Measurements from ENCODE around the gene DNAJB2.

GRCh38 chr2:219251656-219252055 lies 27.5 kb upstream of the DNAJB2 start:
- TF ChIP-seq, protein P1, sequence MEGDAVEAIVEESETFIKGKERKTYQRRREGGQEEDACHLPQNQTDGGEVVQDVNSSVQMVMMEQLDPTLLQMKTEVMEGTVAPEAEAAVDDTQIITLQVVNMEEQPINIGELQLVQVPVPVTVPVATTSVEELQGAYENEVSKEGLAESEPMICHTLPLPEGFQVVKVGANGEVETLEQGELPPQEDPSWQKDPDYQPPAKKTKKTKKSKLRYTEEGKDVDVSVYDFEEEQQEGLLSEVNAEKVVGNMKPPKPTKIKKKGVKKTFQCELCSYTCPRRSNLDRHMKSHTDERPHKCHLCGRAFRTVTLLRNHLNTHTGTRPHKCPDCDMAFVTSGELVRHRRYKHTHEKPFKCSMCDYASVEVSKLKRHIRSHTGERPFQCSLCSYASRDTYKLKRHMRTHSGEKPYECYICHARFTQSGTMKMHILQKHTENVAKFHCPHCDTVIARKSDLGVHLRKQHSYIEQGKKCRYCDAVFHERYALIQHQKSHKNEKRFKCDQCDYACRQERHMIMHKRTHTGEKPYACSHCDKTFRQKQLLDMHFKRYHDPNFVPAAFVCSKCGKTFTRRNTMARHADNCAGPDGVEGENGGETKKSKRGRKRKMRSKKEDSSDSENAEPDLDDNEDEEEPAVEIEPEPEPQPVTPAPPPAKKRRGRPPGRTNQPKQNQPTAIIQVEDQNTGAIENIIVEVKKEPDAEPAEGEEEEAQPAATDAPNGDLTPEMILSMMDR (conservative IDR thresholded peaks at IDR 0.05 in 1 of 2, IDR thresholded peaks at IDR 0.05 in 1 of 2; ENCODE audit: extremely low read depth in 1 of 2, insufficient read depth in 1 of 2, low read depth in 1 of 2, low read length in 2 of 2), result no peak
- TF ChIP-seq EZH2 (IDR thresholded peaks at IDR 0.05; ENCODE audit: borderline replicate concordance, low read length), result no peak
